SKM-1 (cell line): Measurements from ENCODE around the gene ISG15.
"Not testable (repeated sequence)": the region's sequence is repeated elsewhere in the genome, so short reads cannot be mapped to it uniquely, and the experiment has no call there.

Experiments
- DNase-seq: peaks from one replicate; lab custom pipeline; 2025; ENCODE audit not compliant: unreplicated experiment; lab: John Stamatoyannopoulos, UW

Gene ISG15

GRCh38 chr1:975365-975764, 37.9 kb upstream of the ISG15 start:
- DNase-seq, result no peak

DNA sequence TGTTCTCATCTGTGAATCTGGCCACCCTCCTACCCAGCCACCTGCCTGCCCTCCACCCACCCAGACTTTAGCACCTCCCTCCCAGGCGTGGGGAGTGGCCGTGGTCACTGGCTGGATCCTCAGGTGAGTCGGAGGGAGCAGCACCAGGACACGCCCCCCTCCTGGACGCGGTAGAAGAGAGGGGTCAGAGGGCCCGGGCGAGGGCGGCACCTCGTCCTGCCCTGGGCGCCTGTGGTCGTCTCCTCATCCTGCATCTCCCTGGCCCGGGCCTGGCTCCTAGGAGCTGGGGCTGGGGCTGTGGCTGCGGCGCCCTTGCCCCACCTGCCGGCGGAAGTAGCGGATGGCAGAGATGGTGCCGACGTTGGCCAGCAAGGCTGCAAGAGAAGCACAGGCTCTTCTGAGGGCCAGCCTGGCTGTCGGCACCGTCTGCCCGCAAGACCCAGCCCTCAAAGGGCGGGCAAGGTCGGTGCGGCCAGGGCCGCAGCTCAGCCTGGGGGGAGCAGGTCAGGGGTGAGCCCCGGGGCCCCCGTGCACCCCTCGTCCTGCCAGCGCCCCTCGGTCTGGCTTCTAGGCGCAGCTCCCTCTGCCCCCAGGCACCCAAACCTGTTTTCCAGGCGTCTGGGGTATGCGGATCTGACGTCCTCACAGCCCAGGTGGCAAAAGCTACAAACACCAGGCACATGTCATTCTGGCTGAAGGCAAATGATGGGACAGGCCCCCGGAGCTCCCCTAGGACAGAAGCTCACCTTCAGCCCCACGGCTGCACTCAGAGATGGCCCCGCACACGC, 37.2 kb upstream of the ISG15 start:
- DNase-seq, result peak; percentile 28

DNA sequence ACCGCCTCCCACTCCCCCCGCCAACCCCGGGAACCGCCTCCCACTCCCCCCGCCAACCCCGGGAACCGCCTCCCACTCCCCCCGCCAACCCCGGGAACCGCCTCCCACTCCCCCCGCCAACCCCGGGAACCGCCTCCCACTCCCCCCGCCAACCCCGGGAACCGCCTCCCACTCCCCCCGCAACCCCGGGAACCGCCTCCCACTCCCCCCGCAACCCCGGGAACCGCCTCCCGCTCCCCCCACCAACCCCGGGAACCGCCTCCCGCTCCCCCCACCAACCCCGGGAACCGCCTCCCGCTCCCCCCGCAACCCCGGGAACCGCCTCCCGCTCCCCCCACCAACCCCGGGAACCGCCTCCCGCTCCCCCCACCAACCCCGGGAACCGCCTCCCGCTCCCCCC, 36.5 kb upstream of the ISG15 start:
- not testable (repeated sequence) for DNase-seq

GRCh38 chr1:978069-978834, 35.0 kb upstream of the ISG15 start:
- DNase-seq, result no peak

GRCh38 chr1:978835-979743, 34.2 kb upstream of the ISG15 start:
- no peak for DNase-seq

- DNase-seq, result no peak
Measured at GRCh38 chr1:979744-980072, 33.6 kb upstream of the ISG15 start.

DNA sequence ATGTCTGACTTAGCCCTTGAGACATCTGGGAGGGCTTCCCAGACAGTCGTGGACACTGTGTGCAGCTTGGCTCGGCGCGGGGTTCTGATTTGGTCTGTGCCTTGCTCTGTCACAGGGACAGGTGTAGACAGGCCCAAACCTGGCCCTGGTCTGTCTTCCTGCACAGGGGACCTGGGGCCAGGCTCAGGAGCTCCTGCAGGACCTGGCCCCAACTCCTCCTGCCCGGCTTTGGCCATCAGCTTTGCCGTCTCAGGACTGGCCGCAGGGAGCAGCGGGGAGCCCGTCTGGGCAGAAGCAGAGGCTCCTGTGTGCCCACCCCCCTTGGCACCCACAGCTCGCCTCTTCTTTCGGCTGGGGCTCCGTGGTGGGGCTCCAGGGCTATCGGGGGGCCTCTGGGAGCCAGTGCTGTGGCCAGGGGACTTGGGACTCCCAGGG, 33.1 kb upstream of the ISG15 start:
- DNase-seq, result no peak

DNA sequence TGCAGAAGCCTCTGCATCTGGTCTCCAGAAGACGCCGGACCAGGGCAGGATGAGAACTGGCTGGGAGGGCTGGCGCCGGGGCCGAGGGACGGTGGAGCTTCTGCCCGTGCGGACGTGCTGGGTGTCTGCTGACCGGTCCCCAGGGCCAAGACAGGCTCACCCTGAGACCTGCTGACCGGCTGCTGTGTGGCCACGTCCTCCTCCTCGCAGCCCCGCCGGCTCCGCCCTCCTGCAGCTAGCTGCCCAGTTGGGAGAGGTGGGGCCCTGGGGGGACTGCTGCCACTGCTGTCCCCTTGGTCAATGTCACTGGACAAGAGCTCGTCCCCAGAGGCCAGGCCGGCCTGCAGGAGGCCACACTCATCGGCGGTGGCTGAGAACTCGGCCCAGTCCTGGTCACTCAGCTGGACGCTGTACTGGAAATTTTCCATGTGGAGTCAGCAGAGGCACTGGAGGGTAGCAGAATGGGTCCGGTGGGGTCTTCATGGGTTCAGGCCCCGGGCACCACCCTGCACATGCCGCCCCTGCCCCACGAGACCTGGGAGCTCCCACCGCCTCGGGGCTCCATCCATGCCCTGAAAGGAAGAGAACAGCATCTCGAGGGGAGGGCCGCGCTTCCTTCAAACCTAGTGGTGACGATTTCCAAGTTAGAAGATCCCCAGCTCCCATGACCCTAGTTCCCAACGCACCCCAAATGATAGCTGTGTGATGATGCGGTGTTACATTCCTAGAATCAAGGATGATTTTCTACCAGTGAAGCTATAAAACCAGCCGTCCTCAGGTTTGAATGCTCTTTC, 32.5 kb upstream of the ISG15 start:
- no peak for DNase-seq

DNA sequence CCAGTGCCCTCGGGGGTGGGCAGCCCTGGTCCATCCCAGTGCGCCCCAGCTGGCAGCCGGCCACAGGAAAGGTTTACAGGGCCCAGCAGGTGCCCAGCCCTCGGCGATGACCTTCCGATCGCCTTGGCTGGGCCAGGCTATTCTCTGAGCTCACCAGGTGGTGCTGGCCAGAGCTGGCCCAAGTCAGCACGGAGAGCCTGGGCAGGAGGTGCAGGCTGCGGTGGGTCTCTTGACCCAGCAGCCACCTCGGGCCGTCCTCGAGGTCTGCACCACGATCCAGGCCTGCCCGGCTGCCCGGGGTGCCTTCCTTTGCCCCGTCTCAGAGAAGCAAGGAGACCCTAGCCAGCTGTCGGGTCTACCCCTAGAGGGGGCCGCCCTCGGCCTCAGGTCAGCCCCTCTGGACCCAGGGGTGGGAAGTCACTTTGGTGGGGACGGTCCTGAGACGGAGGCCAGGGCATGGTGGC, 31.8 kb upstream of the ISG15 start:
- no peak for DNase-seq

DNA sequence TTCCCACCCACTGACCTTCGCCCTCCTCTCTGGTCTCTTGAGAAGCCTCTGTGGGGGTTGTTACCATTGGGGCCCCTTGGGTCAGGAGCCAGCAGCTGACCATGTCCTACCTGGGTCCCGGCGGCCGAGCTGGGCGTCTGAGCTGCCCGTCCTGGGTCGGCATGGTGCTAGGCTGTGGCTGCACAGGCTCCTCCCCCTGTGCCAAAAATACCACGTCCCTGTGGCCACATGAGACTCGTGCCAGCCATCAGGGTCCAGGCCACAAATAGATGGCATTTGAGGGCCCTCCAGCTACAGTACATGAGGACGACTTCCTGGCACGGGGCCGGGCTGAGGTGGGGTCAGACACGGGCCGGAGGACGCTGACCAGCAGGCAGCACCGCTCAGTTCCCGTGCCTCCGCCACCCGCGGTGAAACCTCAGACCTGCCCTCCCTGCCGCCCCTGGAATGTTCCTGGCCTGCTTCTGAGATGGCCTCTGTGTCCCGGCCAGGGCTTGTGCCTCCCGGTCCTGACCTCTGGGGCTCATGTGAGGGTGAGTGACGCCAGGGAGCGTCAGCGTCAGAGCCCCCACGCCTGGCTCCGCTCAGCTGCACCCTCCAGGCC, 31.2 kb upstream of the ISG15 start, which contains the start of gene PERM1:
Gene PERM1 (minus strand): TSS at position 139 of the 604 bp plus-strand sequence. CDS start 1,064 bp downstream, outside the sequence.
- no peak for DNase-seq

GRCh38 chr1:982765-983436, 30.4 kb upstream of the ISG15 start:
- no peak for DNase-seq

DNA sequence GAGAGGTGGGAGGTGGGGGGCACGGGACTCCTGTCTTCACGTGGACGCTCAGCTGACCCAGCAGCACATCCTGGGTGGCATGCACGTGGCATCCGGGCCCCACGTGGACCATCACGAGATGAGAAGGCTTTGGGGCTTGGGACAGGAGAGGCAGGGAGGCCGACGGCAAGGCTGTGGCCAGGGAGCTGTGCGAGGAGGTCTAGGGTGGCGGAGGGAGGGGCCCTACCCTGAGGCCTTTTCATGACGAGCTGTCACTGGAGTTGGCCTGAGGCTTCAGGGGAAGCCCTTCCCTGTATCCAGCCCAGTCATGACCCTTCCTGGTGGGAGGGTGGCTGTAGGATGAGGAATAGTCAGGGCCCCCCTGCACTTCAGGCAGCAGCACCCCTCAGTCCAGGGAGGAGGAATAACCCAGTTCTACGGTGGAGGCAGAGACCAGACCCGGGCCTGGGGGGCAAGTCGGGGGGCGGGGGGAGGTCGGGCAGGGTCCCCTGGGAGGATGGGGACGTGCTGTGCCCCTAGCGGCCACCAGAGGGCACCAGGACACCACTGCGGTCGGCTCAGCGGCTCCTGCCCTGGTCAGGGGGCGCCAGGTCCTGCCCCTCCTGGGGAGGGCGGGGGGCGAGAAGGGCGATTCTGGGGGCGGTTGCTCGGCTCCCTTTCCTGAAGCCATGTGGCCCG, 29.4 kb upstream of the ISG15 start:
- DNase-seq, result no peak

DNA sequence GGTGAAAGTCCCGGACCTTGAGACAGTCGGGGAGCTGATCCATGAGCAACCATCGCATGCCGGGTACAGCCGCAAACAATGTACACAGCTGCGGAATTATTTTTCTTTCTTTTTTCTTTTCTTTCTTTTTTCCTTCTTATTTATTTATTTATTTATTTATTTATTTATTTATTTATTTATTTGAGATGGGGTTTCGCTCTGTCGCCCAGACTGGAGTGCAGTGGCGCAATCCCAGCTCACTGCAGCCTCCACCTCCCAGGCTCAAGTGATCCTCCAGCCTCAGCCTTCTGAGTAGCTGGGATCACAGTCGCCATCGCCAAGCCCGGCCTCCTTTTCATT, 28.9 kb upstream of the ISG15 start:
- no peak for DNase-seq

DNA sequence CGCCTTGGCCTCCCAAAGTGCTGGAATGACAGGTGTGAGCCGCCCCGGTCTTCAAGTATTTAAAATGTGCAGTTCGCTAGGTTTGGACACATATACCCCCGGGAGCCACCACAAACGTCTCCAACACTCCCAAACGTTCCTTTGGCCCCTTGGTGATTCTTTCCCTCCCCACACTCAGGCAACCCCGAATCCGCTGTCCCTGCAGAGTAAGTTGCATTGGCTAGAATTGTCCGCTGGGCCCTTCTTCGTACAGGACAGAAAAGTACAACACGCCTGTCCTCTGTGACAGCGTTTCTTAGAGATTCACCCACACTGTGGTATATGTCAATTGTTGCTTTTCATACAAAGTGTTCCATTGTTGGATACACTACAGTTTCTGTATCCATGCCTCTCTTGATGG, 28.2 kb upstream of the ISG15 start:
- DNase-seq, result no peak

DNA sequence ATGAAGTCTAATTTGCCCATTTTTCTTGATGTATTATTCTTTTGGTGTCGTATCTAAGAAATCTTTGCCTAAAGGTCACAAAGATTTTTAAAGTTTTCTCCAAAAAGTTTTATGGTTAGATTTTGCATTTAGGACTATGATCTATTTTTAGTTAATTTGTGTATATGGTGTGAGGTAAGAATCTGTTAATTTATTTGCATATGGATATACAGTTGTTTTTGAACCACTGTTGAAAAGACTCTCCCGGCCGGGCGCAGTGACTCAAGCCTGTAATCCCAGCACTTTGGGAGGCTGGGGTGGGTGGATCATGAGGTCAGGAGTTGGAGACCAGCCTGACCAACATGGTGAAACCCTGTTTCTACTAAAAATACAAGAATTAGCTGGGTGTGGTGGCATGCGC, 25.2 kb upstream of the ISG15 start:
- DNase-seq, result not testable (repeated sequence)

GRCh38 chr1:991275-991674, 22.0 kb upstream of the ISG15 start:
- not testable (repeated sequence) for DNase-seq

DNA sequence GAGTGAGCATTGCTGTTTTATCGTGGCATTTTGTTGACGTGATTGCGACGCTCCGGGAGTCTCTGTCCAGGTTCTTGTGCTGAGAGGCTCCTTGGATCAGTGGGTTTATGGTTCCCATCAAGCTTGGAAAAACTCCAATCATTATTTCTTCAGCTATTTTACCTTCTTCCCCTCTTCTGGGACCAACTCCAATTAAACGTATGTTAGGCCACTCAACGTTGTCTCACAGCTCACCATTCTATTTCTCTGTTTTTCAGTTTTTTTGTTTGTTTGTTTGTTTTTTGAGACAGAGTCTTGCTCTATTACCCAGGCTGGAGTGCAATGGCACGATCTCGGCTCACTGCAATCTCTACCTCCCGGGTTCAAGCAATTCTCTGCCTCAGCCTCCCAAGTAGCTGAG, 21.4 kb upstream of the ISG15 start:
- no peak for DNase-seq

GRCh38 chr1:992362-992761, 20.9 kb upstream of the ISG15 start:
- DNase-seq, result no peak

GRCh38 chr1:993379-993995, 19.8 kb upstream of the ISG15 start:
- no peak for DNase-seq
